K562 (cell line): Measurements from ENCODE around the gene WFIKKN1. TPM values are rescaled to one million over a fixed set of nuclear protein-coding genes. Genes with fewer than 3 reads are reported as not detected.

ENCODE experiments used
- CC2D1A ChIP-seq: fragments of 450-650 bp; IDR thresholded peaks from 2 replicates; pipeline ENCODE4 v1.6.1; 2017; ENCODE audit warnings: mild to moderate bottlenecking
- CGGBP1 ChIP-seq: fragments of 250-450 bp; sonication (Bioruptor Pico); IDR thresholded peaks from 2 replicates; pipeline ENCODE4 v1.9.0; 2021; ENCODE audit warnings: mild to moderate bottlenecking
- EP300 ChIP-seq: IDR thresholded peaks from 2 replicates; pipeline ENCODE4 v1.6.1; 2012; ENCODE audit warnings: low read length, improper control_type of control experiment
- FOS ChIP-seq: IDR thresholded peaks from 3 replicates; pipeline ENCODE4 v1.6.1; 2011; ENCODE audit not compliant: insufficient read length; ENCODE audit errors: extremely low read depth
- KLF13 ChIP-seq: fragments of 450-650 bp; IDR thresholded peaks from 2 replicates; pipeline ENCODE4 v1.6.1; 2016; ENCODE audit warnings: missing genetic modification characterization, low read depth, mild to moderate bottlenecking, missing compliant biosample characterization, moderate library complexity, borderline replicate concordance
- MAZ ChIP-seq, 2 experiments: fragments of 450-650 bp in 1 of 2; sonication (generic) in 1 of 2; formaldehyde crosslinking; IDR thresholded peaks in 1 of 2; conservative IDR thresholded peaks in 1 of 2; 2 replicates each; pipeline versions ENCODE4 v1.4.0 to v1.5.0; 2020; ENCODE audit warnings: mild to moderate bottlenecking in 1 of 2, missing genetic modification reagents in 1 of 2
- MEF2D ChIP-seq: conservative IDR thresholded peaks from 2 replicates; pipeline ENCODE4 v1.6.1; 2016; ENCODE audit warnings: low read depth, missing genetic modification characterization, missing compliant biosample characterization
- MXI1 ChIP-seq: IDR thresholded peaks from 2 replicates; pipeline ENCODE4 v1.6.1; 2011; ENCODE audit warnings: low read depth, mild to moderate bottlenecking, improper control_type of control experiment, low read length
- PHTF2 ChIP-seq: fragments of 250-450 bp; sonication (Bioruptor Pico); IDR thresholded peaks from 2 replicates; pipeline ENCODE4 v1.5.0; 2021; ENCODE audit warnings: mild to moderate bottlenecking
- POLR2AphosphoS2 ChIP-seq: IDR thresholded peaks from 2 replicates; pipeline ENCODE4 v1.6.1; 2012; ENCODE audit warnings: low read length, improper control_type of control experiment
- REST ChIP-seq, 2 experiments: fragments of 450-650 bp; formaldehyde crosslinking in 1 of 2; IDR thresholded peaks; 2 replicates each; pipeline versions ENCODE4 v1.4.0 to v1.6.1; 2014 to 2020; ENCODE audit warnings: mild to moderate bottlenecking in 2 of 2, borderline replicate concordance in 1 of 2, low read depth in 1 of 2
- SIX5 ChIP-seq, 2 experiments: IDR thresholded peaks; 2 replicates each; pipeline ENCODE4 v1.6.1; 2011; ENCODE audit warnings: low read length in 2 of 2, borderline replicate concordance in 1 of 2, low read depth in 1 of 2, mild to moderate bottlenecking in 1 of 2, moderate library complexity in 1 of 2; ENCODE audit not compliant: insufficient read depth in 1 of 2
- TBP ChIP-seq: optimal IDR thresholded peaks from 2 replicates; pipeline ENCODE3; 2011; ENCODE audit warnings: low read depth, low read length, improper control_type of control experiment
- TEAD1 ChIP-seq, 2 experiments: fragments of 450-650 bp in 1 of 2; sonication (generic) in 1 of 2; formaldehyde crosslinking; IDR thresholded peaks; 2 replicates each; pipeline versions ENCODE4 v1.4.0 to v1.8.0; 2020 to 2022; ENCODE audit warnings: mild to moderate bottlenecking in 2 of 2, missing genetic modification reagents in 1 of 2
- ZBTB26 ChIP-seq: fragments of 450-650 bp; formaldehyde crosslinking; IDR thresholded peaks from 2 replicates; pipeline ENCODE4 v1.4.0; 2022; ENCODE audit warnings: missing genetic modification characterization
- ZNF347 ChIP-seq: fragments of 450-650 bp; formaldehyde crosslinking; IDR thresholded peaks from 2 replicates; pipeline ENCODE4 v1.4.0; 2020; ENCODE audit warnings: low read depth, mild to moderate bottlenecking, moderate library complexity
- ZNF830 ChIP-seq: fragments of 250-450 bp; sonication (Bioruptor Pico); IDR thresholded peaks from 2 replicates; pipeline ENCODE4 v1.5.0; 2021; ENCODE audit warnings: mild to moderate bottlenecking
- polyA plus RNA-seq, 8 experiments: library from polyadenylated mRNA; depleted of rRNA in 4 of 8; stranded (reverse) in 5 of 8; unstranded in 3 of 8; fragments of >200 nt; fragmentation: Nextera tagmentation in 2 of 8; fragmentation: Illumina TruSeq in 1 of 8; extraction: Ambion mirVana in 2 of 8; extraction: Trizol in 1 of 8; gene quantifications; 2 replicates each; pipeline versions ENCODE4 v1.2.1 to v1.2.3, GENCODE V29; 2011 to 2014; ENCODE audit warnings: inconsistent platforms in 1 of 8, missing spikeins in 1 of 8
- total RNA-seq, 7 experiments: library from RNA; depleted of rRNA in 6 of 7; stranded (reverse); fragments of >200 nt in 6 of 7; fragmentation: Illumina TruSeq in 2 of 7; extraction: Trizol in 2 of 7; gene quantifications; 2 replicates each; pipeline versions ENCODE4 v1.2.1 to v1.2.3, GENCODE V29; 2011 to 2021; ENCODE audit warnings: low replicate concordance in 1 of 7

Gene WFIKKN1
- total and polyA plus RNA-seq, 9 of the 15 experiments (the other 6 are each of a cell fraction or from before 2014, with no cell fraction given) = 0.14 to 1.1 (median 0.50) TPM; not detected in 4

- TF ChIP-seq KLF13 (tag) = peak; percentile 69; the same call in 1 of the 2 replicates
- no peak for TF ChIP-seq REST (IDR thresholded peaks at IDR 0.05; ENCODE audit: borderline replicate concordance)
- peak; percentile 62; the same call in 1 of the 2 replicates for TF ChIP-seq REST (CRISPR knock-in tag; IDR thresholded peaks at IDR 0.05; ENCODE audit: low read depth)
- TF ChIP-seq POLR2AphosphoS2 = no peak
- TF ChIP-seq TBP = peak; percentile 47
- no peak for TF ChIP-seq FOS
- no peak; the same call in 1 of the 2 replicates for TF ChIP-seq MXI1
- no peak; the same call in 1 of the 2 replicates for TF ChIP-seq EP300
- no peak for TF ChIP-seq CGGBP1 (CRISPR knock-in tag)
- TF ChIP-seq ZNF830 (CRISPR knock-in tag) = no peak
- TF ChIP-seq ZBTB26 (CRISPR knock-in tag) = no peak
- TF ChIP-seq MEF2D (tag) = no peak
- no peak for TF ChIP-seq ZNF347 (CRISPR knock-in tag)
- no peak for TF ChIP-seq CC2D1A
- no peak for TF ChIP-seq SIX5 (IDR thresholded peaks at IDR 0.05; ENCODE audit: borderline replicate concordance in 1 of 2, insufficient read depth in 1 of 2, low read depth in 1 of 2, low read length in 2 of 2)
- 0 out of 4 replicates have a peak, but pooled peaks of 1 of the 2 experiments have one; percentile 13 for TF ChIP-seq TEAD1 (CRISPR knock-in tag; IDR thresholded peaks at IDR 0.05)
- peak; percentile 63 to 66 for TF ChIP-seq MAZ (CRISPR knock-in tag; conservative IDR thresholded peaks at IDR 0.05 in 1 of 2, IDR thresholded peaks at IDR 0.05 in 1 of 2)
- no peak for TF ChIP-seq PHTF2 (CRISPR knock-in tag)
Measured at GRCh38 chr16:679814-680624, 49.2 kb downstream of the WFIKKN1 start, which contains the start of gene STUB1 (continued).
